IMR-90 (cell line): ENCODE measurements around the gene FMNL3. TPM values are rescaled to one million over a fixed set of nuclear protein-coding genes. Genes with fewer than 3 reads are reported as not detected.

Experiments
- ATAC-seq: fragments of 200-7000 bp; cut with Tn5 transposase; 2 replicates; pipeline ENCODE4 v1.9.1; 2020; ENCODE audit warnings: low read depth, mild to moderate bottlenecking, moderate library complexity
- BruUV-seq: library from RNA; stranded (reverse); fragments of 400-500 nt; replicated peaks from 2 replicates; lab custom pipeline; 2021; lab: Mats Ljungman, UMichigan
- CTCF ChIA-PET: fragments of 300-600 bp; formaldehyde crosslinking; extraction: SDS; loops from one replicate; lab custom pipeline; 2021; ENCODE audit warnings: antibody characterized with exemption; lab: Yijun Ruan, JAX
- POLR2A ChIA-PET: fragments of 300-600 bp; sonication (Branson Sonifier 250); formaldehyde crosslinking; loops from one replicate; lab custom pipeline; 2022; ENCODE audit warnings: antibody characterized with exemption; ENCODE audit not compliant: unreplicated experiment; lab: Charles Lee
- DNase-seq: peaks from one replicate; pipeline ENCODE4 v3.0.0; 2013
- H2AFZ ChIP-seq: replicated peaks from 2 replicates; pipeline ENCODE3; 2013; ENCODE audit warnings: low read length, mild to moderate bottlenecking; ENCODE audit not compliant: poor library complexity
- H2AK5ac ChIP-seq: 2 replicates; pipeline ENCODE4 v1.6.1; 2013; ENCODE audit warnings: low read depth, low read length, inconsistent platforms
- H2AK9ac ChIP-seq: replicated peaks from 2 replicates; pipeline ENCODE3; 2013; ENCODE audit warnings: mild to moderate bottlenecking, low read depth, low read length, moderate library complexity; ENCODE audit not compliant: poor library complexity
- H2BK120ac ChIP-seq: 2 replicates; pipeline ENCODE4 v1.6.1; 2013; ENCODE audit warnings: low read depth, low read length, inconsistent platforms
- H2BK15ac ChIP-seq: 3 replicates; pipeline ENCODE4 v1.6.1; 2013; ENCODE audit warnings: low read depth, low read length, inconsistent platforms
- H2BK20ac ChIP-seq: 2 replicates; pipeline ENCODE4 v1.6.1; 2013; ENCODE audit warnings: low read depth, mild to moderate bottlenecking, inconsistent platforms, low read length, moderate library complexity
- H2BK5ac ChIP-seq: 2 replicates; pipeline ENCODE4 v1.6.1; 2013; ENCODE audit warnings: mild to moderate bottlenecking, low read depth, low read length, inconsistent platforms; ENCODE audit not compliant: poor library complexity, severe bottlenecking
- H3K14ac ChIP-seq: replicated peaks from 2 replicates; pipeline ENCODE4 v1.6.1; 2013; ENCODE audit warnings: low read depth, low read length, inconsistent platforms
- H3K18ac ChIP-seq: 2 replicates; pipeline ENCODE4 v1.6.1; 2013; ENCODE audit warnings: low read depth, low read length, control low read depth
- H3K23ac ChIP-seq: 2 replicates; pipeline ENCODE4 v1.6.1; 2013; ENCODE audit warnings: low read depth, low read length, inconsistent platforms
- H3K27ac ChIP-seq: 2 replicates; pipeline ENCODE4 v1.5.1; 2013; ENCODE audit warnings: mild to moderate bottlenecking, control low read depth, low read length; ENCODE audit not compliant: insufficient read depth
- H3K27me3 ChIP-seq: 2 replicates; pipeline ENCODE4 v1.6.1; 2013; ENCODE audit warnings: low read length; ENCODE audit not compliant: control insufficient read depth, insufficient read depth
- H3K36me3 ChIP-seq: 2 replicates; pipeline ENCODE4 v1.6.1; 2013; ENCODE audit warnings: low read length, mixed read lengths; ENCODE audit not compliant: control insufficient read depth, insufficient read depth
- H3K4ac ChIP-seq: 2 replicates; pipeline ENCODE4 v1.6.1; 2013; ENCODE audit warnings: low read depth, low read length, inconsistent platforms
- H3K4me1 ChIP-seq: 2 replicates; pipeline ENCODE4 v1.6.1; 2013; ENCODE audit warnings: low read length, mixed read lengths; ENCODE audit not compliant: control insufficient read depth, insufficient read depth
- H3K4me2 ChIP-seq: 2 replicates; pipeline ENCODE4 v1.6.1; 2013; ENCODE audit warnings: low read depth, mild to moderate bottlenecking, control low read depth, low read length, moderate library complexity
- H3K4me3 ChIP-seq: 2 replicates; pipeline ENCODE4 v1.5.1; 2013; ENCODE audit warnings: low read depth, mild to moderate bottlenecking, control low read depth, low read length, moderate library complexity; ENCODE audit not compliant: insufficient read depth
- H3K56ac ChIP-seq: 2 replicates; pipeline ENCODE4 v1.6.1; 2013; ENCODE audit warnings: low read length, inconsistent platforms; ENCODE audit not compliant: insufficient read depth; ENCODE audit errors: extremely low read depth
- H3K79me1 ChIP-seq, 2 experiments: 2 replicates each; pipeline ENCODE4 v1.6.1; 2013; ENCODE audit warnings: low read length in 2 of 2, inconsistent platforms in 1 of 2, low read depth in 1 of 2
- H3K9ac ChIP-seq: 2 replicates; pipeline ENCODE4 v1.6.1; 2013; ENCODE audit warnings: low read depth, low read length, control low read depth
- H3K9me1 ChIP-seq: 2 replicates; pipeline ENCODE4 v1.6.1; 2013; ENCODE audit warnings: low read length, inconsistent platforms; ENCODE audit not compliant: insufficient read depth
- H3K9me3 ChIP-seq: 2 replicates; pipeline ENCODE4 v1.6.1; 2013; ENCODE audit warnings: low read length; ENCODE audit not compliant: control insufficient read depth, insufficient read depth
- H4K20me1 ChIP-seq: 2 replicates; pipeline ENCODE4 v1.6.1; 2013; ENCODE audit warnings: low read length, inconsistent platforms; ENCODE audit not compliant: insufficient read depth
- H4K5ac ChIP-seq: 2 replicates; pipeline ENCODE4 v1.6.1; 2013; ENCODE audit warnings: mild to moderate bottlenecking, low read depth, low read length, control low read depth
- H4K8ac ChIP-seq, 2 experiments: 2 replicates each; pipeline ENCODE4 v1.6.1; 2013; ENCODE audit warnings: low read depth in 2 of 2, low read length in 2 of 2, control low read depth in 1 of 2, inconsistent platforms in 1 of 2
- H4K91ac ChIP-seq: 2 replicates; pipeline ENCODE4 v1.6.1; 2013; ENCODE audit warnings: low read depth, low read length, inconsistent platforms; ENCODE audit not compliant: insufficient read depth
- BHLHE40 ChIP-seq: fragments of 150-350 bp; IDR thresholded peaks from 2 replicates; pipeline ENCODE4 v1.6.1; 2016; ENCODE audit warnings: mild to moderate bottlenecking, low read depth, low read length
- CEBPB ChIP-seq: IDR thresholded peaks from 2 replicates; pipeline ENCODE4 v1.6.1; 2012; ENCODE audit warnings: low read depth, low read length, improper control_type of control experiment
- MAFK ChIP-seq: IDR thresholded peaks from 2 replicates; pipeline ENCODE4 v1.6.1; 2012; ENCODE audit warnings: low read depth, low read length, improper control_type of control experiment
- MAZ ChIP-seq: IDR thresholded peaks from 2 replicates; pipeline ENCODE4 v1.6.1; 2012; ENCODE audit warnings: low read depth, mild to moderate bottlenecking, low read length, improper control_type of control experiment, moderate library complexity, borderline replicate concordance
- NFE2L2 ChIP-seq: fragments of 150-350 bp; IDR thresholded peaks from 2 replicates; pipeline ENCODE4 v1.6.1; 2016; ENCODE audit warnings: low read depth, mild to moderate bottlenecking, low read length
- POLR2A ChIP-seq: IDR thresholded peaks from 2 replicates; pipeline ENCODE4 v1.6.1; 2012; ENCODE audit warnings: mild to moderate bottlenecking, low read depth, low read length
- RCOR1 ChIP-seq: IDR thresholded peaks from 2 replicates; pipeline ENCODE4 v1.6.1; 2012; ENCODE audit warnings: mild to moderate bottlenecking, low read length, improper control_type of control experiment; ENCODE audit not compliant: insufficient replicate concordance
- WGBS, 2 experiments: methylation state at CpG; one replicate each; pipeline versions ENCODE4 v1.1.5 to v1.1.7; 2013; ENCODE audit warnings: missing lambda C conversion rate in 2 of 2; ENCODE audit not compliant: insufficient read length in 1 of 2; ENCODE audit errors: extremely low coverage in 2 of 2; 5-methylcytosine and 5-hydroxymethylcytosine counted together
- dilution Hi-C: fragments of 300-500 bp; cut with HindIII; formaldehyde crosslinking; loops from one replicate; pipeline ENCODE4 v1.14.3; 2018; ENCODE audit warnings: low sequenced_read_pairs; ENCODE audit not compliant: unreplicated experiment
- in situ Hi-C: fragments of 300-500 bp; cut with MboI; formaldehyde crosslinking; loops from 3 replicates; pipeline ENCODE4 v1.14.3; 2019; ENCODE audit warnings: low sequenced_read_pairs, inconsistent platforms, mixed read lengths
- intact Hi-C: fragments of 100-400 bp; cut with micrococcal nuclease; formaldehyde crosslinking; loops from 2 replicates; pipeline ENCODE4 v1.10.0; 2022
- polyA plus RNA-seq, 3 experiments: library from polyadenylated mRNA; depleted of rRNA; stranded (reverse); fragments of >200 nt; gene quantifications; 2 replicates each; pipeline ENCODE4 v1.2.3, GENCODE V29; 2012; ENCODE audit warnings: low replicate concordance in 1 of 3
- total RNA-seq: library from RNA; depleted of rRNA; stranded (reverse); fragments of >200 nt; gene quantifications from 2 replicates; pipeline ENCODE4 v1.2.3, GENCODE V29; 2012
- TF ChIP-seq, protein P1 (sequence below): conservative IDR thresholded peaks from 2 replicates; pipeline ENCODE4 v1.5.1; 2012; ENCODE audit warnings: mild to moderate bottlenecking, low read depth, low read length, improper control_type of control experiment
- TF ChIP-seq, protein P2 (sequence below): fragments of 150-350 bp; IDR thresholded peaks from 2 replicates; pipeline ENCODE4 v1.6.1; 2017; ENCODE audit warnings: mild to moderate bottlenecking, antibody characterized with exemption, low read length, low read depth
- TF ChIP-seq, protein P3 (sequence below): fragments of 150-350 bp; IDR thresholded peaks from 2 replicates; pipeline ENCODE4 v1.6.1; 2016; ENCODE audit warnings: low read depth, mild to moderate bottlenecking, low read length, moderate library complexity, borderline replicate concordance

The FMNL3 gene
- total and polyA plus RNA-seq, 2 of the 4 experiments (the other 2 are of a cell fraction), result 16.3 to 36.4 TPM

GRCh38 chr12:49683599-49684309, 23.5 kb downstream of the FMNL3 start (continued):
- TF ChIP-seq, protein P1, sequence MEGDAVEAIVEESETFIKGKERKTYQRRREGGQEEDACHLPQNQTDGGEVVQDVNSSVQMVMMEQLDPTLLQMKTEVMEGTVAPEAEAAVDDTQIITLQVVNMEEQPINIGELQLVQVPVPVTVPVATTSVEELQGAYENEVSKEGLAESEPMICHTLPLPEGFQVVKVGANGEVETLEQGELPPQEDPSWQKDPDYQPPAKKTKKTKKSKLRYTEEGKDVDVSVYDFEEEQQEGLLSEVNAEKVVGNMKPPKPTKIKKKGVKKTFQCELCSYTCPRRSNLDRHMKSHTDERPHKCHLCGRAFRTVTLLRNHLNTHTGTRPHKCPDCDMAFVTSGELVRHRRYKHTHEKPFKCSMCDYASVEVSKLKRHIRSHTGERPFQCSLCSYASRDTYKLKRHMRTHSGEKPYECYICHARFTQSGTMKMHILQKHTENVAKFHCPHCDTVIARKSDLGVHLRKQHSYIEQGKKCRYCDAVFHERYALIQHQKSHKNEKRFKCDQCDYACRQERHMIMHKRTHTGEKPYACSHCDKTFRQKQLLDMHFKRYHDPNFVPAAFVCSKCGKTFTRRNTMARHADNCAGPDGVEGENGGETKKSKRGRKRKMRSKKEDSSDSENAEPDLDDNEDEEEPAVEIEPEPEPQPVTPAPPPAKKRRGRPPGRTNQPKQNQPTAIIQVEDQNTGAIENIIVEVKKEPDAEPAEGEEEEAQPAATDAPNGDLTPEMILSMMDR, result no peak

GRCh38 chr12:49680075-49680474, 27.1 kb downstream of the FMNL3 start:
- H3K9me1 ChIP-seq, result peaks cover 9% of the 10 kb centered on the region
- ATAC-seq (no peak), DNase-seq (no peak)
- intact Hi-C loops, result no loop called here
- dilution Hi-C loops, result no loop called here
- no peak overlapping the region for H3K23ac ChIP-seq
- H3K9ac ChIP-seq, result no peak overlapping the region
- no peak overlapping the region for H2BK15ac ChIP-seq
- in situ Hi-C loops, result no loop called here
- H3K27me3 ChIP-seq, result no peaks in the 10 kb centered on the region
- H2BK5ac ChIP-seq, result no peak overlapping the region
- peaks cover 35 to 83% of the 10 kb centered on the region in 2 experiments for H3K79me1 ChIP-seq
- no peak overlapping the region for H3K14ac ChIP-seq
- no peak overlapping the region for H4K8ac ChIP-seq
- no peak overlapping the region for H4K5ac ChIP-seq
- H3K4me3 ChIP-seq, result no peak overlapping the region
- no peaks in the 10 kb centered on the region for H3K36me3 ChIP-seq
- H3K18ac ChIP-seq, result no peak overlapping the region
- no TSS peak for BruUV-seq
- H4K20me1 ChIP-seq, result peaks cover 15% of the 10 kb centered on the region; the same call in 1 of the 2 replicates
- no CpG with 5 or more reads among the region's 1 CpG for WGBS, 2 experiments
- H3K9me3 ChIP-seq, result no peaks in the 10 kb centered on the region
- H4K91ac ChIP-seq, result no peak overlapping the region
- no peak overlapping the region for H2AK5ac ChIP-seq
- no peak overlapping the region for H3K4ac ChIP-seq
- no peak overlapping the region for H2BK20ac ChIP-seq
- no peak overlapping the region for H3K27ac ChIP-seq
- H3K4me2 ChIP-seq, result no peak overlapping the region
- no peak overlapping the region for H2AK9ac ChIP-seq
- CTCF ChIA-PET, result interaction anchor here (1.0 kb wide), 1 partner anchor 8 kb away, joined by 4 read pairs; no protein-coding TSS in a partner anchor
- no peak overlapping the region for H2AFZ ChIP-seq
- no peak overlapping the region for H3K56ac ChIP-seq
- POLR2A ChIA-PET, result no interaction called here
- peaks cover 12% of the 10 kb centered on the region for H3K4me1 ChIP-seq
- no peak overlapping the region for H2BK120ac ChIP-seq
- TF ChIP-seq NFE2L2 (no peak), POLR2A (no peak), BHLHE40 (no peak), CEBPB (no peak), MAFK (no peak), MAZ (no peak), RCOR1 (no peak)
- TF ChIP-seq, protein P2, sequence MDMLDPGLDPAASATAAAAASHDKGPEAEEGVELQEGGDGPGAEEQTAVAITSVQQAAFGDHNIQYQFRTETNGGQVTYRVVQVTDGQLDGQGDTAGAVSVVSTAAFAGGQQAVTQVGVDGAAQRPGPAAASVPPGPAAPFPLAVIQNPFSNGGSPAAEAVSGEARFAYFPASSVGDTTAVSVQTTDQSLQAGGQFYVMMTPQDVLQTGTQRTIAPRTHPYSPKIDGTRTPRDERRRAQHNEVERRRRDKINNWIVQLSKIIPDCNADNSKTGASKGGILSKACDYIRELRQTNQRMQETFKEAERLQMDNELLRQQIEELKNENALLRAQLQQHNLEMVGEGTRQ, result no peak
- TF ChIP-seq, protein P3, sequence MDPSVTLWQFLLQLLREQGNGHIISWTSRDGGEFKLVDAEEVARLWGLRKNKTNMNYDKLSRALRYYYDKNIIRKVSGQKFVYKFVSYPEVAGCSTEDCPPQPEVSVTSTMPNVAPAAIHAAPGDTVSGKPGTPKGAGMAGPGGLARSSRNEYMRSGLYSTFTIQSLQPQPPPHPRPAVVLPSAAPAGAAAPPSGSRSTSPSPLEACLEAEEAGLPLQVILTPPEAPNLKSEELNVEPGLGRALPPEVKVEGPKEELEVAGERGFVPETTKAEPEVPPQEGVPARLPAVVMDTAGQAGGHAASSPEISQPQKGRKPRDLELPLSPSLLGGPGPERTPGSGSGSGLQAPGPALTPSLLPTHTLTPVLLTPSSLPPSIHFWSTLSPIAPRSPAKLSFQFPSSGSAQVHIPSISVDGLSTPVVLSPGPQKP, result no peak
